Measurements from ENCODE around the gene TRO.

Gene TRO

GRCh38 chrX:54920610-54921426 lies at the start of gene TRO:
Gene TRO (plus strand): TSS chrX:54920824. CDS start chrX:54922247, 1,423 bp downstream.
- DNase-seq (ENCODE audit: low read depth, low spot score) = no peak
- Histone ChIP-seq H3K4me1 (ENCODE audit: control insufficient read depth, insufficient read depth, low read length) (no peaks in the 10 kb centered on the region), H3K36me3 (ENCODE audit: control insufficient read depth, insufficient read depth, low read length) (peaks cover 2% of the 10 kb centered on the region; the same call in 1 of the 2 replicates), H3K9me3 (ENCODE audit: control insufficient read depth, insufficient read depth, low read length) (no peaks in the 10 kb centered on the region), H3K27me3 (ENCODE audit: control insufficient read depth, insufficient read depth, low read length) (no peaks in the 10 kb centered on the region), H3K4me3 (ENCODE audit: low read length) (peak within 1 kb of the TSS; percentile 98), H3K27ac (ENCODE audit: low read length) (no peak within 1 kb of the TSS)
- WGBS (ENCODE audit: insufficient coverage, insufficient read length) = no CpG with 5 or more reads among the region's 29 CpGs

- H3K9me3 ChIP-seq (ENCODE audit: control insufficient read depth, insufficient read depth, low read length) = no peaks in the 10 kb centered on the region
- H3K4me1 ChIP-seq (ENCODE audit: control insufficient read depth, insufficient read depth, low read length) = no peaks in the 10 kb centered on the region
- DNase-seq (ENCODE audit: low read depth, low spot score) = no peak
- H3K27me3 ChIP-seq (ENCODE audit: control insufficient read depth, insufficient read depth, low read length) = no peaks in the 10 kb centered on the region
- H3K27ac ChIP-seq (ENCODE audit: low read length) = no peak overlapping the region
- H3K36me3 ChIP-seq (ENCODE audit: control insufficient read depth, insufficient read depth, low read length) = no peaks in the 10 kb centered on the region
- no CpG with 5 or more reads among the region's 3 CpGs for WGBS (ENCODE audit: insufficient coverage, insufficient read length)
- no peak overlapping the region for H3K4me3 ChIP-seq (ENCODE audit: low read length)
These were observed 34.9 kb upstream of the TRO start for GRCh38 chrX:54885740-54886139.

- Histone ChIP-seq H3K4me1 (ENCODE audit: control insufficient read depth, insufficient read depth, low read length) (no peaks in the 10 kb centered on the region), H3K36me3 (ENCODE audit: control insufficient read depth, insufficient read depth, low read length) (no peaks in the 10 kb centered on the region), H3K27ac (ENCODE audit: low read length) (no peak overlapping the region), H3K9me3 (ENCODE audit: control insufficient read depth, insufficient read depth, low read length) (no peaks in the 10 kb centered on the region), H3K27me3 (ENCODE audit: control insufficient read depth, insufficient read depth, low read length) (no peaks in the 10 kb centered on the region), H3K4me3 (ENCODE audit: low read length) (no peak overlapping the region)
- peak; percentile 2 for DNase-seq (ENCODE audit: low read depth, low spot score)
- no CpG with 5 or more reads among the region's 3 CpGs for WGBS (ENCODE audit: insufficient coverage, insufficient read length)
These were observed 29.1 kb upstream of the TRO start for GRCh38 chrX:54891573-54891972.

- no peaks in the 10 kb centered on the region for H3K4me1 ChIP-seq (ENCODE audit: control insufficient read depth, insufficient read depth, low read length)
- H3K27me3 ChIP-seq (ENCODE audit: control insufficient read depth, insufficient read depth, low read length) = no peaks in the 10 kb centered on the region
- no peaks in the 10 kb centered on the region for H3K36me3 ChIP-seq (ENCODE audit: control insufficient read depth, insufficient read depth, low read length)
- DNase-seq (ENCODE audit: low read depth, low spot score) = no peak
- WGBS (ENCODE audit: insufficient coverage, insufficient read length) = no CpG with 5 or more reads among the region's 1 CpG
- H3K4me3 ChIP-seq (ENCODE audit: low read length) = no peak overlapping the region
- no peaks in the 10 kb centered on the region for H3K9me3 ChIP-seq (ENCODE audit: control insufficient read depth, insufficient read depth, low read length)
- no peak overlapping the region for H3K27ac ChIP-seq (ENCODE audit: low read length)
These were observed 26.5 kb upstream of the TRO start for GRCh38 chrX:54894159-54894558.

GRCh38 chrX:54909941-54910340 lies 10.7 kb upstream of the TRO start:
- Histone ChIP-seq H3K4me3 (ENCODE audit: low read length) (no peak overlapping the region), H3K27me3 (ENCODE audit: control insufficient read depth, insufficient read depth, low read length) (no peaks in the 10 kb centered on the region), H3K4me1 (ENCODE audit: control insufficient read depth, insufficient read depth, low read length) (no peaks in the 10 kb centered on the region), H3K36me3 (ENCODE audit: control insufficient read depth, insufficient read depth, low read length) (no peaks in the 10 kb centered on the region), H3K27ac (ENCODE audit: low read length) (no peak overlapping the region), H3K9me3 (ENCODE audit: control insufficient read depth, insufficient read depth, low read length) (no peaks in the 10 kb centered on the region)
- DNase-seq (ENCODE audit: low read depth, low spot score) = no peak

- no CpG with 5 or more reads among the region's 29 CpGs for WGBS (ENCODE audit: insufficient coverage, insufficient read length)
- Histone ChIP-seq H3K4me1 (ENCODE audit: control insufficient read depth, insufficient read depth, low read length) (no peaks in the 10 kb centered on the region), H3K9me3 (ENCODE audit: control insufficient read depth, insufficient read depth, low read length) (no peaks in the 10 kb centered on the region), H3K36me3 (ENCODE audit: control insufficient read depth, insufficient read depth, low read length) (peaks cover 2% of the 10 kb centered on the region; the same call in 1 of the 2 replicates), H3K27me3 (ENCODE audit: control insufficient read depth, insufficient read depth, low read length) (no peaks in the 10 kb centered on the region), H3K27ac (ENCODE audit: low read length) (no peak overlapping the region), H3K4me3 (ENCODE audit: low read length) (peak overlapping the region; percentile 98; the same call in 1 of the 2 replicates)
- DNase-seq (ENCODE audit: low read depth, low spot score) = no peak
These were observed 900 bp downstream of the TRO start for GRCh38 chrX:54921427-54922021.

GRCh38 chrX:54922547-54922946 lies 1.9 kb downstream of the TRO start:
- no peaks in the 10 kb centered on the region for H3K4me1 ChIP-seq (ENCODE audit: control insufficient read depth, insufficient read depth, low read length)
- no peaks in the 10 kb centered on the region for H3K9me3 ChIP-seq (ENCODE audit: control insufficient read depth, insufficient read depth, low read length)
- H3K27me3 ChIP-seq (ENCODE audit: control insufficient read depth, insufficient read depth, low read length) = no peaks in the 10 kb centered on the region
- WGBS (ENCODE audit: insufficient coverage, insufficient read length) = no CpG with 5 or more reads among the region's 3 CpGs
- H3K4me3 ChIP-seq (ENCODE audit: low read length) = no peak overlapping the region
- no peak for DNase-seq (ENCODE audit: low read depth, low spot score)
- no peak overlapping the region for H3K27ac ChIP-seq (ENCODE audit: low read length)
- peaks cover 8% of the 10 kb centered on the region; the same call in 1 of the 2 replicates for H3K36me3 ChIP-seq (ENCODE audit: control insufficient read depth, insufficient read depth, low read length)

GRCh38 chrX:54923376-54923775 lies 2.8 kb downstream of the TRO start:
- Histone ChIP-seq H3K27me3 (ENCODE audit: control insufficient read depth, insufficient read depth, low read length) (no peaks in the 10 kb centered on the region), H3K4me1 (ENCODE audit: control insufficient read depth, insufficient read depth, low read length) (no peaks in the 10 kb centered on the region), H3K36me3 (ENCODE audit: control insufficient read depth, insufficient read depth, low read length) (peaks cover 8% of the 10 kb centered on the region; the same call in 1 of the 2 replicates), H3K4me3 (ENCODE audit: low read length) (no peak overlapping the region), H3K9me3 (ENCODE audit: control insufficient read depth, insufficient read depth, low read length) (no peaks in the 10 kb centered on the region), H3K27ac (ENCODE audit: low read length) (no peak overlapping the region)
- DNase-seq (ENCODE audit: low read depth, low spot score) = no peak
- no CpG with 5 or more reads among the region's 7 CpGs for WGBS (ENCODE audit: insufficient coverage, insufficient read length)

- Histone ChIP-seq H3K9me3 (ENCODE audit: control insufficient read depth, insufficient read depth, low read length) (no peaks in the 10 kb centered on the region), H3K27me3 (ENCODE audit: control insufficient read depth, insufficient read depth, low read length) (no peaks in the 10 kb centered on the region), H3K36me3 (ENCODE audit: control insufficient read depth, insufficient read depth, low read length) (peaks cover 20% of the 10 kb centered on the region), H3K4me1 (ENCODE audit: control insufficient read depth, insufficient read depth, low read length) (no peaks in the 10 kb centered on the region), H3K27ac (ENCODE audit: low read length) (no peak overlapping the region), H3K4me3 (ENCODE audit: low read length) (no peak overlapping the region)
- WGBS (ENCODE audit: insufficient coverage, insufficient read length) = no CpG with 5 or more reads among the region's 2 CpGs
- no peak for DNase-seq (ENCODE audit: low read depth, low spot score)
These were observed 6.4 kb downstream of the TRO start for GRCh38 chrX:54926978-54927377.

GRCh38 chrX:54928876-54929275 lies 8.3 kb downstream of the TRO start:
- no peak overlapping the region for H3K4me3 ChIP-seq (ENCODE audit: low read length)
- H3K27me3 ChIP-seq (ENCODE audit: control insufficient read depth, insufficient read depth, low read length) = no peaks in the 10 kb centered on the region
- DNase-seq (ENCODE audit: low read depth, low spot score) = no peak
- H3K36me3 ChIP-seq (ENCODE audit: control insufficient read depth, insufficient read depth, low read length) = peaks cover 20% of the 10 kb centered on the region
- no peak overlapping the region for H3K27ac ChIP-seq (ENCODE audit: low read length)
- H3K4me1 ChIP-seq (ENCODE audit: control insufficient read depth, insufficient read depth, low read length) = no peaks in the 10 kb centered on the region
- no peaks in the 10 kb centered on the region for H3K9me3 ChIP-seq (ENCODE audit: control insufficient read depth, insufficient read depth, low read length)
- WGBS (ENCODE audit: insufficient coverage, insufficient read length) = no CpG with 5 or more reads among the region's 3 CpGs

Measured in iPS DF 6.9 (cell line).